HFF-Myc (cell line): ENCODE measurements around the gene PTN.
A peak's percentile ranks its signal among the peaks of the same experiment; 100 is the strongest.

ENCODE experiments used
- DNase-seq: peaks from one replicate; pipeline ENCODE4 v3.0.0-alpha.2; 2011; ENCODE audit warnings: low read depth; ENCODE audit errors: extremely low read depth
- H3K4me3 ChIP-seq: replicated peaks from 2 replicates; pipeline ENCODE4 v1.5.1; 2011; ENCODE audit warnings: low read depth, mild to moderate bottlenecking, control low read depth, low read length
- TF ChIP-seq, protein P1 (sequence below): IDR thresholded peaks from 2 replicates; pipeline ENCODE4 v1.5.1; 2012; ENCODE audit warnings: mild to moderate bottlenecking, low read depth, low read length, control low read depth; ENCODE audit errors: missing control alignments

The PTN gene

DNA sequence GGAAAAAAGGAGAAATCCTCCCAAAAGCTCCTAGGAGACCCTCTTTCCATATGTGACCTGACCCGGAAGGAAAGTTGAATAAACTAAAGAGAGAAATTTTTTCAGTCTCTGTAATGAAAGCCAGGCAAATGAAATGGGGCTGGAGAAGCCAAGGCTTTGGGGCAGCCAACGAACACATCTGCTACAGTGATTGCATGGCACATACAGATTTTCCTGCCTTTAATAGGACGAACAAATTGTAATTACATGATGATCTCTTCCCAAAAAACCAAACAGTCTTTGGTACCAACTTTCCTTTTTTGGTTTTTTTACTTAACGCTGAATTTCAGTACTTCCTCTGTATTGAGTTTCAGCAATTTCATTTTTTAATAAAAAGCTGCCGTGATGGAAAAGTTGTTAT is 23.5 kb upstream of the PTN start:
- H3K4me3 ChIP-seq, result no peak overlapping the region
- DNase-seq, result no peak
- TF ChIP-seq, protein P1, sequence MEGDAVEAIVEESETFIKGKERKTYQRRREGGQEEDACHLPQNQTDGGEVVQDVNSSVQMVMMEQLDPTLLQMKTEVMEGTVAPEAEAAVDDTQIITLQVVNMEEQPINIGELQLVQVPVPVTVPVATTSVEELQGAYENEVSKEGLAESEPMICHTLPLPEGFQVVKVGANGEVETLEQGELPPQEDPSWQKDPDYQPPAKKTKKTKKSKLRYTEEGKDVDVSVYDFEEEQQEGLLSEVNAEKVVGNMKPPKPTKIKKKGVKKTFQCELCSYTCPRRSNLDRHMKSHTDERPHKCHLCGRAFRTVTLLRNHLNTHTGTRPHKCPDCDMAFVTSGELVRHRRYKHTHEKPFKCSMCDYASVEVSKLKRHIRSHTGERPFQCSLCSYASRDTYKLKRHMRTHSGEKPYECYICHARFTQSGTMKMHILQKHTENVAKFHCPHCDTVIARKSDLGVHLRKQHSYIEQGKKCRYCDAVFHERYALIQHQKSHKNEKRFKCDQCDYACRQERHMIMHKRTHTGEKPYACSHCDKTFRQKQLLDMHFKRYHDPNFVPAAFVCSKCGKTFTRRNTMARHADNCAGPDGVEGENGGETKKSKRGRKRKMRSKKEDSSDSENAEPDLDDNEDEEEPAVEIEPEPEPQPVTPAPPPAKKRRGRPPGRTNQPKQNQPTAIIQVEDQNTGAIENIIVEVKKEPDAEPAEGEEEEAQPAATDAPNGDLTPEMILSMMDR, result no peak

DNA sequence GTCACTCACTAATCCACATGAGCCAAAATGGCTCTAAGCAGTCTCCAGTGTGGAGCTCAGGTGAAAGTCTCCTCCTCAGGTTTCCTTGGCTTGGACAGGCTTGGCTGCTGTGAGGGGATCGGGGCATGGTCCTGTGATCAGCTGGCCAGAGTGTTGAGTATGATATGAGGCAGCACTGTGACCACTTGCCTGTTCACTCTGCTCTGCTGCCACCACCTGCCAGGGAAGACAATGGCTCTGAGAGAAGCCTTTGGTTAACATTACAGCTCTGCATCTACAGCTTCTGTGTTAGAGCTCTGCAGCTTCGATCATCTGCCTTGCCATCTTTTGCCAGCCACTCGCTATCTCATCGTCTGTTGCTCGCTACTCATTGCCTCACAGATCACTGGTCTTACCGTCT is 20.1 kb upstream of the PTN start:
- no peak for DNase-seq
- no peak overlapping the region for H3K4me3 ChIP-seq
- TF ChIP-seq, protein P1, result no peak

DNA sequence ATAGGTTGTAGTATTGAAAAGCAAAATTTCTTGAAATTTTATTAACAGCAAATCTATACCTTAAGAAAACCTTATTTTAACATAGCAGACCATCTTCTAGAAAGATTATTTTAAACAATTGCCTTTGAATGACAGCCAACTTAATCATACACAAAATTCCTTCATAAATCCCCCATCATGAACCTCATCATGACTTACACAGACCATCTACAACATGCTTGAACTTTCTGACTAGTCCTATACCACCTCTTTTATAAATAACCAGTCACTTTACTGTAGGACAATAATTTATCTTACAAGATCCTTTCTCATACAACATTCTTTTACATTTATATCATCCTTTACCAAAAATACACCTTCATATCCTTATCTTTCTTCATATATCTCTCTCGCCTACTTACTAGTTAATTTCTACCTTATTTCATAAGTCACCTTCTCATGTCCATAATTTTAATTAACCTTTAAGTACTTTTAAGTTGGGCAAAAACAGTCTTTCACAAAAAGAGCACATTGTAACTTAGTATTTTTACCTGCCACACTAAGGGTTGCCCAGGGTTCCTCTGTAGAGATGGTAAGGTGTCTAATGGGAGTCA is 16.6 kb upstream of the PTN start:
- DNase-seq, result peak; percentile 15
- no peak overlapping the region for H3K4me3 ChIP-seq
- TF ChIP-seq, protein P1, result no peak

DNA sequence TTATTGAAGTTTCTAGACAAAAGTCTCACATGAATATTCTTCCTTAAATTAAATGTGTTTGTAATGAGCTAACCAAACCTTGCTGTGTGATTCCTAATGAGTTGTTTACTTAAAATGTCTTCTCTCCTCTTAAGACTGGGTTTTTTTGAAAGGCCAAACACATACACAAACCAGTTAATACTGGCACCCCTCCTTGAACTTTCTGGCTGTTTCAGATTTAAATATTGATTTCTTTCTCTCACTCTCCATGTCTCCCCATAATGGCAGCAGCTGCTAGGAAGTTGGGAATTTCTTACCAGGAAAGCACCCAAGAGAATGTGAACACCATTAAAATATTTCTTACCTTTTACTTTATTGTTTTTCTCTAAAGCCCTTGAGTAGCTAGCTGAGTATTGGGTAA is 11.4 kb upstream of the PTN start:
- no peak overlapping the region for H3K4me3 ChIP-seq
- TF ChIP-seq, protein P1, result no peak
- DNase-seq, result no peak

DNA sequence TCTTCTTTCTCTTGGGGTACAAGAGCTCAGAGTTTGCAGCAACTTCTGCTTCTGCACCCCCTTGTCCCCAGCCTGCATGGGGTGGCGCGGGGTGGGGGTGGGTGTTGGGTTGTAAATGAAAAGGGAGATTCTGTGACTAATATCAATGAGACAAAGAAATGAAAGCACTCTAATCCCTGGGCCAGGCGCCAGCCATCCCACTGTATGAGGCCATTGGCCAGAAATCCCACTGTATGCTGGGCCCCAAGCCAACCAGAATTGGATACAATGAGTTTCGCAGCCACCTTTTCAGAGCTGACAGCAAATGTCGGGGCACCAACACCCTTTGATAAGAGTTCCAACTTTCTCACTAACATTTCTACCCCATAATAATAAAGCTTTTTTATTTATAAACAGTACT is 10.9 kb upstream of the PTN start:
- no peak overlapping the region for H3K4me3 ChIP-seq
- TF ChIP-seq, protein P1, result no peak
- DNase-seq, result no peak

DNA sequence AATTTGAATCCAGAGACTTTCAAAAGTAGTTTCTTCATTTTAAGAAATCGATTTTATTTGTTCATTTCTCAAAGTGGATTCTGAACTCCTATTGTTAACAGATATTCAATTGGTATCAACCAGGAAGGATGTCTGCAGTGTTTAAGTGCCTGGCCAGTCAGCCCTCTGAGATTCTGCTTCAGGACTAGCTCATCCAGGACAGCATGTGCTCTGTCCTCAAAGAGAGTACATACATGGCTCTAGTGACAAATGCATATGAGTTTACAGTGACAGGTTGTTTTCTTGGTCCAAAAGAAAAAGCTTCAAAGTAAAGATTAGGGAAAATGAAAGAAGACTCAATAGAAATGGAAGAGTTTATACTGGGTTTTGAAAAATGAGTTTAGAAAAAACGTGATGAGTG is 8.4 kb upstream of the PTN start:
- no peak for DNase-seq
- H3K4me3 ChIP-seq, result no peak overlapping the region
- TF ChIP-seq, protein P1, result no peak

DNA sequence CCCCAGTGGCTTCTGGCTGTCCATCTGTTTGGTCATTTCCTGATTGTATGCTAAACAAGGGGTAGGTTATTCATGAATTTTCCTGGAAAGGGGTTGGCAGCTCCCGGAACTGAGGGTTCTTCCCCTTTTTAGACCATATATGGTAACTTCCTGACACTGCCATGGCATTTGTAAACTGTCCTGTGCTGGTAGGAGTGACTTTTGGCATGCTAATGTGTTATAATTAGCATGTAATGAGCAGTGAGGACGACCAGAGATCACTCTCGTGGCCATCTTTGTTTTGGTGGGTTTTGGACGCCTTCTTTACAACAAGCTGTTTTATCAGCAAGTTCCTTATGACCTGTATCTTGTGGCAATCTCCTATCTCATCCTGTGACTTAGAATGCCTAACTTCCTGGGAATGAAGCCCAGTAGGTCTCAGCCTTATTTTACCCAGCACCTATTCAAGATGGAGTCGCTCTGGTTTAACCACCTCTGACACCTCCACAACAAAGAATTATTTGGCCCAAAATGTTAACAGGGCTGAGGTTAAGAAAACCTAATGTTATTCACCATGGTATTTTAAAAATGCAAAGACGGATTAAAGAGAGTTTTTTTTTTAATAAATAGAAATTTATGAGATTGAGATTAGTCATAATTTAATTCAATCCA is 2.4 kb upstream of the PTN start:
- H3K4me3 ChIP-seq, result no peak overlapping the region

More for the DNA sequence above, 2.4 kb upstream of the PTN start:
- DNase-seq, result no peak
- TF ChIP-seq, protein P1, result no peak
